ENCODE results near the gene CDC73. TPM values are rescaled to one million over a fixed set of nuclear protein-coding genes. Genes with fewer than 3 reads are reported as not detected.

Gene CDC73
- total RNA-seq, 1 donor from 2014 or later = 49.2 TPM

- no peak overlapping the region for H2AFZ ChIP-seq (replicated peaks)
- no peaks in the 10 kb centered on the region for H3K4me1 ChIP-seq
- no peaks in the 10 kb centered on the region for H3K27me3 Mint-ChIP-seq (ENCODE audit: insufficient read depth, low read depth)
- H3K27ac Mint-ChIP-seq = no peak overlapping the region
- H3K4me1 Mint-ChIP-seq = no peaks in the 10 kb centered on the region
- DNase-seq (ENCODE audit: low spot score) = no peak
- no peaks in the 10 kb centered on the region for H4K20me1 ChIP-seq (ENCODE audit: low read depth)
- H3K9me3 Mint-ChIP-seq = no peaks in the 10 kb centered on the region
- H3K27ac ChIP-seq = no peak overlapping the region
- H3K4me3 ChIP-seq = no peak overlapping the region
- H3K79me2 ChIP-seq (ENCODE audit: low read depth) = no peaks in the 10 kb centered on the region
- no peaks in the 10 kb centered on the region for H3F3A ChIP-seq (ENCODE audit: low read depth)
- no peak overlapping the region for H3K4me2 ChIP-seq
- H3K36me3 Mint-ChIP-seq = peaks cover 9% of the 10 kb centered on the region
- no peak for TF ChIP-seq EZH2phosphoT487 (IDR thresholded peaks at IDR 0.05)
- no peak for TF ChIP-seq EZH2 (IDR thresholded peaks at IDR 0.05)
- TF ChIP-seq CTCF (IDR thresholded peaks at IDR 0.05) = no peak
- H3K9me3 ChIP-seq (ENCODE audit: low read depth) = no peaks in the 10 kb centered on the region
- H3K9ac ChIP-seq = no peak overlapping the region
- H3K36me3 ChIP-seq = peaks cover 25% of the 10 kb centered on the region
- H3K27me3 ChIP-seq = no peaks in the 10 kb centered on the region
- no peak overlapping the region for H3K4me3 Mint-ChIP-seq
These were observed 33.9 kb upstream of the CDC73 start for GRCh38 chr1:193087893-193088292.

DNA sequence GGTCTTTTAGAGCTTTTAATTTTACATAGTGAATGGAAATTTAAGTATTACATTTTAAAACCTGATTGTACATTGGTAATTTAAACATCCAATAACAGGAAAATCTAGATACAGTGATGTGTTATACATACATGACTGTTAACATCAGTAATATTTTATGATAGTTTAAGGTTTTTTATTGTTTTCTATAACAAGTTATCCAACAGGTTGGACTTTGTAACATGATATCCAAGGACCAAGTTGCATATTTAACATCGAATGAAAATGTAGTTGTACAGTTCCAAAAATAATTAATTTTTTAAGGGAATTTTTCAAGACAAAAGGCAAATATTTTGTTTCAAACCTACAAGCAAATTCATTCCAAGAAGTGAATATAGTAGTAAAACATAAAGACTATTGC, 31.0 kb upstream of the CDC73 start:
- TF ChIP-seq CTCF (IDR thresholded peaks at IDR 0.05) = no peak
- Histone ChIP-seq H3K4me3 (no peak overlapping the region), H3K9me3 (ENCODE audit: low read depth) (no peaks in the 10 kb centered on the region), H3K79me2 (ENCODE audit: low read depth) (no peaks in the 10 kb centered on the region), H3K27me3 (no peaks in the 10 kb centered on the region), H3K4me2 (no peak overlapping the region), H3F3A (ENCODE audit: low read depth) (no peaks in the 10 kb centered on the region), H3K9ac (no peak overlapping the region), H2AFZ (replicated peaks) (no peak overlapping the region), H3K36me3 (peaks cover 5% of the 10 kb centered on the region), H3K4me1 (no peaks in the 10 kb centered on the region), H4K20me1 (ENCODE audit: low read depth) (no peaks in the 10 kb centered on the region), H3K27ac (no peak overlapping the region)
- no peaks in the 10 kb centered on the region for H3K4me1 Mint-ChIP-seq
- H3K27me3 Mint-ChIP-seq (ENCODE audit: insufficient read depth, low read depth) = no peaks in the 10 kb centered on the region
- H3K9me3 Mint-ChIP-seq = no peaks in the 10 kb centered on the region
- no peak overlapping the region for H3K4me3 Mint-ChIP-seq
- no peaks in the 10 kb centered on the region for H3K36me3 Mint-ChIP-seq
- no peak overlapping the region for H3K27ac Mint-ChIP-seq
- no peak for DNase-seq (ENCODE audit: low spot score)

DNA sequence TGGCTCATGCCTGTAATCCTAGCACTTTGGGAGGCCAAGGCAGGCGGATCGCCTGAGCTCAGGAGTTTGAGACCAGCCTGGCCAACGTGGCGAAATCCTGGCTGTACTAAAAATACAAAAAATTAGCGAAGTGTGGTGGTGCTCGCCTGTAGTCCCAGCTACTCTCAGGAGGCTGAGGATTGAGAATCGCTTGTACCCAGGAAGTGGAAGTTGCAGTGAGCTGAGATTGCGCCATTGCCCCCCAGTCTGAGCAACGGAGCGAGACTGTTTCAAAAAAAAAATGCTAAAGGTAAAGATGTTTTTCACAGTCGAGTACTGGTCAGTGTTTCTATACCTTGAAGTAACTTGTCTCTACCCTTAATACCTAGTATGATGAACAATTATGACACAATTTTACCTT, 27.7 kb upstream of the CDC73 start:
- Histone ChIP-seq H3K27me3 (no peaks in the 10 kb centered on the region), H3K79me2 (ENCODE audit: low read depth) (no peaks in the 10 kb centered on the region), H3K4me3 (no peak overlapping the region), H4K20me1 (ENCODE audit: low read depth) (no peaks in the 10 kb centered on the region), H3K4me2 (no peak overlapping the region), H3K9ac (no peak overlapping the region), H3K36me3 (peaks cover 11% of the 10 kb centered on the region), H3K27ac (no peak overlapping the region), H3K9me3 (ENCODE audit: low read depth) (no peaks in the 10 kb centered on the region), H3K4me1 (no peaks in the 10 kb centered on the region), H3F3A (ENCODE audit: low read depth) (no peaks in the 10 kb centered on the region), H2AFZ (replicated peaks) (no peak overlapping the region)
- Mint-ChIP-seq H3K36me3 (peaks cover 1% of the 10 kb centered on the region), H3K27me3 (ENCODE audit: insufficient read depth, low read depth) (no peaks in the 10 kb centered on the region), H3K4me1 (no peaks in the 10 kb centered on the region), H3K4me3 (no peak overlapping the region), H3K9me3 (no peaks in the 10 kb centered on the region), H3K27ac (no peak overlapping the region)
- no peak for DNase-seq (ENCODE audit: low spot score)
- TF ChIP-seq EZH2phosphoT487 (IDR thresholded peaks at IDR 0.05) (no peak), CTCF (IDR thresholded peaks at IDR 0.05) (no peak), EZH2 (IDR thresholded peaks at IDR 0.05) (no peak)

GRCh38 chr1:193102662-193103061, 19.2 kb upstream of the CDC73 start:
- Mint-ChIP-seq H3K27me3 (ENCODE audit: insufficient read depth, low read depth) (no peaks in the 10 kb centered on the region), H3K4me3 (peak overlapping the region; percentile 27), H3K4me1 (peaks cover 18% of the 10 kb centered on the region), H3K27ac (no peak overlapping the region), H3K9me3 (no peaks in the 10 kb centered on the region), H3K36me3 (no peaks in the 10 kb centered on the region)
- Histone ChIP-seq H4K20me1 (ENCODE audit: low read depth) (peaks cover 11% of the 10 kb centered on the region), H3K27me3 (peaks cover 20% of the 10 kb centered on the region), H3K36me3 (no peaks in the 10 kb centered on the region), H3K4me1 (no peaks in the 10 kb centered on the region), H3K4me2 (no peak overlapping the region), H3F3A (ENCODE audit: low read depth) (peaks cover 25% of the 10 kb centered on the region), H3K9me3 (ENCODE audit: low read depth) (no peaks in the 10 kb centered on the region), H3K79me2 (ENCODE audit: low read depth) (no peaks in the 10 kb centered on the region), H3K27ac (no peak overlapping the region), H3K9ac (no peak overlapping the region), H2AFZ (replicated peaks) (no peak overlapping the region), H3K4me3 (no peak overlapping the region)
- TF ChIP-seq CTCF (IDR thresholded peaks at IDR 0.05) (no peak), EZH2phosphoT487 (IDR thresholded peaks at IDR 0.05) (no peak), EZH2 (IDR thresholded peaks at IDR 0.05) (no peak)
- DNase-seq (ENCODE audit: low spot score) = no peak
